PFSK-1 (cell line): ENCODE measurements around the gene MTIF3.

Experiments
- FOXP2 ChIP-seq: optimal IDR thresholded peaks from 2 replicates; pipeline ENCODE3; 2011; ENCODE audit warnings: borderline replicate concordance, control low read depth, inconsistent platforms; ENCODE audit not compliant: insufficient read depth; ENCODE audit errors: extremely low read length, extremely low read depth
- POLR2AphosphoS5 ChIP-seq: IDR thresholded peaks from 2 replicates; pipeline ENCODE4 v1.6.1; 2012; ENCODE audit warnings: low read depth, mild to moderate bottlenecking, control low read depth, low read length, moderate library complexity
- REST ChIP-seq, 2 experiments: IDR thresholded peaks; 2 replicates each; pipeline versions ENCODE4 v1.6.1 to v1.8.0; 2011 to 2012; ENCODE audit warnings: low read depth in 2 of 2, low read length in 2 of 2, control low read depth in 1 of 2, inconsistent platforms in 1 of 2, mild to moderate bottlenecking in 1 of 2, moderate library complexity in 1 of 2; ENCODE audit not compliant: insufficient read depth in 1 of 2
- SIN3A ChIP-seq: IDR thresholded peaks from 2 replicates; pipeline ENCODE4 v1.6.1; 2012; ENCODE audit warnings: mild to moderate bottlenecking, low read length, moderate library complexity, borderline replicate concordance; ENCODE audit not compliant: insufficient read depth
- TAF1 ChIP-seq: IDR thresholded peaks from 2 replicates; pipeline ENCODE4 v1.6.1; 2012; ENCODE audit warnings: low read length, control low read depth, borderline replicate concordance; ENCODE audit not compliant: insufficient read depth

- TF ChIP-seq POLR2AphosphoS5 (no peak), REST (IDR thresholded peaks at IDR 0.05; ENCODE audit: insufficient read depth in 1 of 2, low read depth in 2 of 2, low read length in 2 of 2) (no peak), TAF1 (no peak), FOXP2 (no peak), SIN3A (no peak)
Measured at GRCh38 chr13:27474751-27475268, 24.4 kb upstream of the MTIF3 start.
